Ascending aorta (tissue), 2 donors: ENCODE data around the gene CNNM3. TPM values are rescaled to one million over a fixed set of nuclear protein-coding genes. Genes with fewer than 3 reads are reported as not detected.

Source experiments
- DNase-seq, 2 donors: peaks; one replicate each; pipeline ENCODE4 v3.0.0-alpha.2; 2019; ENCODE audit warnings: low spot score in 2 of 2
- H3K27ac ChIP-seq, 2 donors: fragments of 200-600 bp; sonication (generic); one replicate each; pipeline ENCODE4 v1.5.1; 2016 to 2017; ENCODE audit warnings: mild to moderate bottlenecking in 1 of 2
- H3K27me3 ChIP-seq: fragments of 200-600 bp; sonication (generic); one replicate; pipeline ENCODE4 v1.5.1; 2017
- H3K36me3 ChIP-seq, 2 donors: fragments of 200-600 bp; sonication (generic); one replicate each; pipeline ENCODE4 v1.5.1; 2016
- H3K4me1 ChIP-seq, 2 donors: fragments of 200-600 bp; sonication (generic); one replicate each; pipeline ENCODE4 v1.5.1; 2016 to 2017; ENCODE audit warnings: mild to moderate bottlenecking in 1 of 2
- H3K4me3 ChIP-seq, 2 donors: fragments of 200-600 bp; sonication (generic); one replicate each; pipeline ENCODE4 v1.5.1; 2016 to 2017; ENCODE audit warnings: mild to moderate bottlenecking in 1 of 2
- H3K9me3 ChIP-seq, 2 donors: fragments of 200-600 bp; sonication (generic); one replicate each; pipeline ENCODE4 v1.5.1; 2016
- intact Hi-C: fragments of 100-400 bp; cut with DNase I; formaldehyde crosslinking; loops from one replicate; pipeline ENCODE4 v1.15.1; 2023
- total RNA-seq: library from RNA; depleted of rRNA; stranded (reverse); fragments of >200 nt; gene quantifications from one replicate; pipeline ENCODE4 v1.1.0, GENCODE V29; 2016
- TF ChIP-seq, protein P1 (sequence below), 3 experiments: fragments of 200-600 bp in 2 of 3; fragments of 450-650 bp in 1 of 3; sonication (generic) in 2 of 3; IDR thresholded peaks; one replicate each; pipeline ENCODE4 v1.5.1; 2016 to 2019; ENCODE audit warnings: antibody characterized with exemption in 3 of 3, mild to moderate bottlenecking in 1 of 3, moderate library complexity in 1 of 3

Gene CNNM3
- total RNA-seq, 1 donor from 2014 or later, result 24.5 TPM

DNA sequence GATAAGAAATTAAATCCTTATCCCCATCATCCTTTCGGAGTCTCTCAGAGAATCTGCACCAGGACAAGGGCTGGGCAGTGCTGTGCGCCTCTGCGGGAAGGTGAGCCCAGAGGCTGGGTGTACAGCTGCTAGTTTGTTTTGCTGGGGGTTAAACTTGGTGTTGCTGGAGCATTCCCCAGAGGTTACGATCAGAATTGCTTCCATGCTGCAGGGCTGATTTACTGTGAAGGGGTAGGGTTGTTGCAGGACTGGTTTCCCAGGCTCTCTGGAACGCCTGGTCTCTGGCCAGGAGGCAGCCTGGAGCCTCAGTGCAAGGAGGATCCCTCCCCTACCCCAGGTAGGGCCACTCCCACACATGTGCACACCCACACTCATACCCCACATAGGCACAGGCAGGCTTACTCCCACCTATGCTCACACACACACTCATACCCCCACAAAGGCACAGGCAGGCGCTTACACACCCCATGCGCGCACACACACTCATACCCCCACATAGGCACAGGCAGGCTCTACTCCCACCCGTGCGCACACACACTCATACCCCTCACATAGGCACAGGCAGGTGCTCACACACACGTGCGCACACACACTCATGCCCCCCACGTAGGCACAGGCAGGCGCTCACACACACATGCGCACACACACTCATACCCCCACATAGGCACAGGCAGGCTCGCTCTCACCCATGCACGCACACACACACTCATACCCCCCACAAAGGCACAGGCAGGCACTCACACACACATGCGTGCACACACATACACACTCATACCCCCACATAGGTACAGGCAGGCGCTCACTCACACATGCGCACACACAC, 44.1 kb upstream of the CNNM3 start:
- H3K27ac ChIP-seq, result no peak overlapping the region
- peaks cover 0 to 2% of the 10 kb centered on the region in 2 donors for H3K36me3 ChIP-seq
- TF ChIP-seq, protein P1, sequence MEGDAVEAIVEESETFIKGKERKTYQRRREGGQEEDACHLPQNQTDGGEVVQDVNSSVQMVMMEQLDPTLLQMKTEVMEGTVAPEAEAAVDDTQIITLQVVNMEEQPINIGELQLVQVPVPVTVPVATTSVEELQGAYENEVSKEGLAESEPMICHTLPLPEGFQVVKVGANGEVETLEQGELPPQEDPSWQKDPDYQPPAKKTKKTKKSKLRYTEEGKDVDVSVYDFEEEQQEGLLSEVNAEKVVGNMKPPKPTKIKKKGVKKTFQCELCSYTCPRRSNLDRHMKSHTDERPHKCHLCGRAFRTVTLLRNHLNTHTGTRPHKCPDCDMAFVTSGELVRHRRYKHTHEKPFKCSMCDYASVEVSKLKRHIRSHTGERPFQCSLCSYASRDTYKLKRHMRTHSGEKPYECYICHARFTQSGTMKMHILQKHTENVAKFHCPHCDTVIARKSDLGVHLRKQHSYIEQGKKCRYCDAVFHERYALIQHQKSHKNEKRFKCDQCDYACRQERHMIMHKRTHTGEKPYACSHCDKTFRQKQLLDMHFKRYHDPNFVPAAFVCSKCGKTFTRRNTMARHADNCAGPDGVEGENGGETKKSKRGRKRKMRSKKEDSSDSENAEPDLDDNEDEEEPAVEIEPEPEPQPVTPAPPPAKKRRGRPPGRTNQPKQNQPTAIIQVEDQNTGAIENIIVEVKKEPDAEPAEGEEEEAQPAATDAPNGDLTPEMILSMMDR (IDR thresholded peaks at IDR 0.05), result no peak
- DNase-seq, result no peak
- no peaks in the 10 kb centered on the region for H3K4me1 ChIP-seq
- H3K27me3 ChIP-seq, result no peaks in the 10 kb centered on the region
- intact Hi-C loops, result no loop called here
- H3K9me3 ChIP-seq, result no peaks in the 10 kb centered on the region
- H3K4me3 ChIP-seq, result no peak overlapping the region

DNA sequence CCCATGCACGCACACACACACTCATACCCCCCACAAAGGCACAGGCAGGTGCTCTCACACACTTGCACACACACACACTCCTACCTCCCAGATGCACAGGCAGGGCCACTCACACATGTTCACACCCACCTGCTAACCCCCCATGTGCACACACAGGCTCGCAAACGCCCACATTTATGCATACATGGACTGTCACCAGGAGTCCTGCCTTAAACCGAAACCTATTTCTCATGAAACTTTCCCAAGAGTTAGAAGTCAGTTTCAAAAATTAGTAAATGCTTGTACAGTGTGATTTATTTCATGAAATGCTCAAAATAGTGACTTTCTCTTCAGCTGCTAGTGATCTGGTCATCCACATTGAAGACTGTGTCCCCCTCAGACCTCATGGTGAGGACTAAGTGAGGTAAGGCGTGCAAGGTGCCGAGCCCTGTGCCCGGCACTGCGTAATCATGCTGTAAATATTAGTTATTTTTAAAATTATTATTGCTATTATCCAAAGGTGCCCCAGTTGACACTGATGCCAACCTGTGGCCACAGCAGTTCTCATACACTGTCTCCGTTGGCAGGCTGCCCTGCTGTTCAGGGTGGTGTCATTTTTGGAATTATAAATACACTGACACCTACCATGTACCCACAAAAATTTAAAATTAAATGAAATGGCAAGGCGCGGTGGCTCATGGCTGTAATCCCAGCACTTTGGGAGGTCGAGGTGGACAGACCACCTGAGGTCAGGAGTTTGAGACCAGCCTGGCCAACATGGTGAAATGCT, 43.0 kb upstream of the CNNM3 start:
- Histone ChIP-seq H3K4me1 (no peaks in the 10 kb centered on the region), H3K27ac (no peak overlapping the region), H3K36me3 (no peaks in the 10 kb centered on the region), H3K9me3 (no peaks in the 10 kb centered on the region), H3K4me3 (no peak overlapping the region), H3K27me3 (no peaks in the 10 kb centered on the region)
- intact Hi-C loops, result no loop called here
- no peak for DNase-seq
- TF ChIP-seq, protein P1 (IDR thresholded peaks at IDR 0.05), result no peak

DNA sequence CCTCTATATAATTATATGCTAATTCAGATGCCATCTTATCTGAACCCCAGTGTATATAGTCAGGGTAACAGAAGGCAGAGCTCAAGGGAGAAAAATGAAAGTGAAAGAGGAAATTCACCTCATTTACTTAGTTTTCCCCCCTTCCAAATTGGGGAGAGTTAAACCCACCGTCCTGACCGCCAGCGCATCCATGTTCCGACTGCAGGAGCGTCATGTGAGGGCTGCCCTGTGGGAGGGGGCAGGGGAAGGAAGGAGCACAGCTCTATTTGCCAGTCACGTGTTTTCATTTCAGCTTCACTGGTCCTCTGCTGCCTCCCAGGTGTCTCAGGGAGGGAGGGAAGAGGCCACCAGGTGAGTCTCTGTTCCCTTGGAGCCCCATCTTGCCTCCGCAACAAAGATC, 42.1 kb upstream of the CNNM3 start:
- Histone ChIP-seq H3K4me1 (no peaks in the 10 kb centered on the region), H3K36me3 (no peaks in the 10 kb centered on the region), H3K27ac (no peak overlapping the region), H3K27me3 (no peaks in the 10 kb centered on the region), H3K4me3 (no peak overlapping the region), H3K9me3 (no peaks in the 10 kb centered on the region)
- intact Hi-C loops, result no loop called here
- TF ChIP-seq, protein P1 (IDR thresholded peaks at IDR 0.05), result no peak
- no peak for DNase-seq

DNA sequence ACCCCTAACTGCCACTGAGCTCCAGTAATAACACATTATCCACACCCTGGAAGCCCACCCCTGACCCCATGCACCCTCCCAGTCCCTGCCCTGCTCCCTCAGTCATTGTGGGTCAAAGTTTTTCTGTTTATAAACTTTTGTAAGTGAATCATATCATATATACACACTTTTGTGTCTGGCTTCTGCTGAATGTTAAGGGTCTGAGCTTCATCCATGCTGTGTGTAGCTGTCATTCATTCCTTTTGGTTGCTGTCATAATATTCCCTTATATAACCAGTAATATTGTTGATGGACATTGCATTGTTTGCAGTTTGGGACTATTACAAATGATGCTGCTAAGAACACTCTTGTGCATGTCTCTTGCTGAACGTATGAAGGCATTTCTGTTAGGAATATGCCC, 40.9 kb upstream of the CNNM3 start:
- Histone ChIP-seq H3K27me3 (no peaks in the 10 kb centered on the region), H3K36me3 (no peaks in the 10 kb centered on the region), H3K9me3 (no peaks in the 10 kb centered on the region), H3K4me3 (no peak overlapping the region), H3K4me1 (no peaks in the 10 kb centered on the region), H3K27ac (no peak overlapping the region)
- DNase-seq, result no peak
- intact Hi-C loops, result no loop called here
- TF ChIP-seq, protein P1 (IDR thresholded peaks at IDR 0.05), result no peak

DNA sequence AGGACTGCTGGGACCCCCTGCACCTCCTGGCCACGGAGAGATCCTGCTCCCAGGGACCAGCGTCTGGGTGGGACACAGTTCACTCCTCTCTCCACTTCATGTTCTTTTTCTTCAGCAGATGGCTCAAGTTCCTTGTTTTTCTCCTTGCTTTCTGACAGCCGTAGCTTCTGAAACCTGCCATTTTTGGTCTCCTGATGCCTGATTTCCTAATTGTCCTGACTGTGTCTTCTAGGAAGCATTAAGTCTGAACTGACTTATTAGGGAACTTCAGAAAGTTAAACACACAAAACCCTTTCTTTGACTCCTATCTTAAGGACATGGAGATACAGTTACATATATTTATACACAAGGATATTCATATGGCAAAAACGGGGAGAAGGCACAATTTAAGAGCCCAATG, 32.7 kb upstream of the CNNM3 start:
- intact Hi-C loops, result no loop called here
- no peaks in the 10 kb centered on the region for H3K27me3 ChIP-seq
- no peak for DNase-seq
- H3K27ac ChIP-seq, result no peak overlapping the region
- H3K9me3 ChIP-seq, result no peaks in the 10 kb centered on the region
- TF ChIP-seq, protein P1 (IDR thresholded peaks at IDR 0.05), result no peak
- peaks cover 4 to 13% of the 10 kb centered on the region in 2 donors for H3K4me1 ChIP-seq
- H3K36me3 ChIP-seq, result no peaks in the 10 kb centered on the region
- H3K4me3 ChIP-seq, result no peak overlapping the region
